GM19455 (cell line): ENCODE data around the gene HDGFL2.

Experiments used
- ATAC-seq: cut with Tn5 transposase; IDR thresholded peaks from one replicate; pipeline ENCODE4 v1.9.1; 2021; ENCODE audit not compliant: unreplicated experiment

HDGFL2 gene

DNA sequence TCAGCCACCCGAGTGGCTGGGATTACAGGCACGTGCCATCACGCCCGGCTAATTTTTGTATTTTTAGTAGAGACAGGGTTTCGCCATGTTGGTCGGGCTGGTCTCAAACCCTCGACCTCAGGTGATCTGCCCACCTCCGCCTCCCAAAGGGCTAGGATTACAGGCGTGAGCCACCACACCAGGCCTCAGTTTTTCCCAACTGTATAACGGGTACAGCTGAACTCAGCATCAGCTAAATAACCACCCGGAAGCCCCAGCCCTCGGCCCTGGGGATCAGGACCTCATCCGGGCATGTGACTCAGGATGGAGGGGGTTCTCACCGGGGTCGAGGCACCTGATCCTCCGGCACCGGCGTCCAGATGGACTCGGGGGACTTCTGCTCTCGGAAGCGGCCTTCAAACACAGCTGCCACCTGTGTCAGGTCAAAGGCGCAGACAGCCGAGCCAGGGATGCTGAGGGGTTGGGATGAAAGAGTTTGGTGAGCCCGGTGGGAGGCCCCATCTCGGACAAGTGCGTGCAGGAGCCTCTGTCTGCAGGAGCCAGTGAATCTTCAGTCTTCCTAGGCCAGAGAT, 78.5 kb downstream of the HDGFL2 start:
- no peak for ATAC-seq
